ENCODE data around the gene NOTCH3.
A peak's percentile ranks its signal among the peaks of the same experiment; 100 is the strongest.

Gene NOTCH3

GRCh38 chr19:15159251-15159650 is 41.5 kb downstream of the NOTCH3 start:
- no peak for DNase-seq

GRCh38 chr19:15156391-15156790 is 44.4 kb downstream of the NOTCH3 start:
- DNase-seq: no peak

GRCh38 chr19:15155296-15155695 is 45.5 kb downstream of the NOTCH3 start:
- no peak for DNase-seq

GRCh38 chr19:15154002-15154612 is 46.7 kb downstream of the NOTCH3 start:
- peak; percentile 41 for DNase-seq

GRCh38 chr19:15149737-15150136 is 51.1 kb downstream of the NOTCH3 start:
- DNase-seq: no peak

GRCh38 chr19:15147090-15147489 is 53.7 kb downstream of the NOTCH3 start:
- no peak for DNase-seq

GRCh38 chr19:15144046-15144646 is 56.6 kb downstream of the NOTCH3 start:
- peak; percentile 13 for DNase-seq

- DNase-seq: no peak
These were observed 58.5 kb downstream of the NOTCH3 start for GRCh38 chr19:15142313-15142712.

GRCh38 chr19:15141143-15141542 is 59.7 kb downstream of the NOTCH3 start:
- DNase-seq: no peak

GRCh38 chr19:15138427-15138826 is 62.4 kb downstream of the NOTCH3 start:
- peak; percentile 37 for DNase-seq

- no peak for DNase-seq
These were observed 63.0 kb downstream of the NOTCH3 start for GRCh38 chr19:15137777-15138176.

GRCh38 chr19:15136234-15136954 is 64.4 kb downstream of the NOTCH3 start:
- DNase-seq: no peak

GRCh38 chr19:15129856-15130585 is 70.8 kb downstream of the NOTCH3 start:
- no peak for DNase-seq

- DNase-seq: no peak
These were observed 72.5 kb downstream of the NOTCH3 start for GRCh38 chr19:15128162-15128770.

GRCh38 chr19:15126131-15126910 is 74.5 kb downstream of the NOTCH3 start:
- peak; percentile 45 for DNase-seq

- peak; percentile 98 for DNase-seq
These were observed 75.3 kb downstream of the NOTCH3 start for GRCh38 chr19:15125232-15126067.

- DNase-seq: no peak
These were observed 76.1 kb downstream of the NOTCH3 start for GRCh38 chr19:15124572-15125231.

- DNase-seq: no peak
These were observed 76.9 kb downstream of the NOTCH3 start for GRCh38 chr19:15123900-15124299.

GRCh38 chr19:15123031-15123890 is 77.5 kb downstream of the NOTCH3 start:
- DNase-seq: no peak

Data from fibroblast of skin of right biceps (primary cell).